ENCODE results near the gene ULK3.

ULK3 gene

DNA sequence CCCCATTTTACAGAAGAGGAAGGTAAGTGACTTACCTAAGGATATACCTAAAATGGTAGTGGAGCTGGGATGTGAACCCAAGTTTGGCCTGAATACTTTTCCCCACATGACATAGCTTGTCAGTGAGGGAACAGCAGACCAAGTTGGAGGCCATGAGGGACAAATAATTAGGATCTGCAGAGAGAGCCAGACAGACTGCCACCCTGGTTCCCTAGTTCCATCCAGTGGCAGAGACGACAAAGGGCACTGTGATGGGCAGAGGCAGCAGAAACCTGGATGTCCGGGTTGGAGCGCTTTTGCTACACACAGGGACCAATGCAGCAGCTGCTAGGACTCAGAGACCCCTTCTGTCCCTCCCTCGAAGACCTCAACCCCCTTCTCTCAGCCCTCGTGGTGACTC, 15.3 kb downstream of the ULK3 start:
- TF ChIP-seq, protein P1, sequence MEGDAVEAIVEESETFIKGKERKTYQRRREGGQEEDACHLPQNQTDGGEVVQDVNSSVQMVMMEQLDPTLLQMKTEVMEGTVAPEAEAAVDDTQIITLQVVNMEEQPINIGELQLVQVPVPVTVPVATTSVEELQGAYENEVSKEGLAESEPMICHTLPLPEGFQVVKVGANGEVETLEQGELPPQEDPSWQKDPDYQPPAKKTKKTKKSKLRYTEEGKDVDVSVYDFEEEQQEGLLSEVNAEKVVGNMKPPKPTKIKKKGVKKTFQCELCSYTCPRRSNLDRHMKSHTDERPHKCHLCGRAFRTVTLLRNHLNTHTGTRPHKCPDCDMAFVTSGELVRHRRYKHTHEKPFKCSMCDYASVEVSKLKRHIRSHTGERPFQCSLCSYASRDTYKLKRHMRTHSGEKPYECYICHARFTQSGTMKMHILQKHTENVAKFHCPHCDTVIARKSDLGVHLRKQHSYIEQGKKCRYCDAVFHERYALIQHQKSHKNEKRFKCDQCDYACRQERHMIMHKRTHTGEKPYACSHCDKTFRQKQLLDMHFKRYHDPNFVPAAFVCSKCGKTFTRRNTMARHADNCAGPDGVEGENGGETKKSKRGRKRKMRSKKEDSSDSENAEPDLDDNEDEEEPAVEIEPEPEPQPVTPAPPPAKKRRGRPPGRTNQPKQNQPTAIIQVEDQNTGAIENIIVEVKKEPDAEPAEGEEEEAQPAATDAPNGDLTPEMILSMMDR (IDR thresholded peaks at IDR 0.05; ENCODE audit: low read depth, low read length, poor library complexity, severe bottlenecking) = no peak
- no peak for TF ChIP-seq EZH2phosphoT487 (IDR thresholded peaks at IDR 0.05; ENCODE audit: borderline replicate concordance, low read length)
- peaks cover 20% of the 10 kb centered on the region for H3K27me3 ChIP-seq (ENCODE audit: control insufficient read depth, low read length)
- H3K36me3 ChIP-seq (ENCODE audit: control insufficient read depth, low read length) = no peaks in the 10 kb centered on the region
- H3K27ac ChIP-seq (ENCODE audit: low read depth, low read length) = no peak overlapping the region
- H3K79me2 ChIP-seq (ENCODE audit: control insufficient read depth, low read length) = no peaks in the 10 kb centered on the region
- no peaks in the 10 kb centered on the region for H4K20me1 ChIP-seq (ENCODE audit: control insufficient read depth, insufficient read depth, low read depth, low read length)
- no peaks in the 10 kb centered on the region for H3K9me2 ChIP-seq (replicated peaks; ENCODE audit: control insufficient read depth, low read length)
- H3K4me3 ChIP-seq (ENCODE audit: low read length) = no peak overlapping the region
- H3K9me3 ChIP-seq (ENCODE audit: control insufficient read depth, insufficient read depth, low read length) = no peaks in the 10 kb centered on the region
- no peaks in the 10 kb centered on the region for H3F3A ChIP-seq (ENCODE audit: control insufficient read depth, insufficient read depth)
- H3K4me1 ChIP-seq (ENCODE audit: control insufficient read depth, low read length) = peaks cover 11% of the 10 kb centered on the region
- no peak overlapping the region for H3K4me2 ChIP-seq (ENCODE audit: low read length)

DNA sequence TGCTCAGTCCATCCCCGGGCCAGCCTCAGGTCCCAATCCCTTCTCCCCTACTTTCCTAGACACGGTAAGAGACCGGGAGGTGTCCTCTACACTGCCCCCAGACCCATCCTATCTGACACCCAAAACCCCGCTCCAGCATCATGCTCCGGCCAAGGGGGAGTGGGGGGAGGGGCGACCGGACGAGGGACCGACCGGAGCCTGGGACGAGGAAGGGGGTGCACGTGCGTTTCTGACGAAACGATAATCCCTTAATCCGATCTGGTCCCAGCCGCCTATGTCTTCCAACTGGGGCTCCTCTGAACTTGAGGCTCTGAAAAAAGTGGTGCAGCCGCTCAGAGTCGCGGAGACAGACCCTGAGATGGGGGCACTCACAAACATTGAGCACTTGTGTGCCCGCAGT, 16.0 kb downstream of the ULK3 start:
- TF ChIP-seq, protein P1 (IDR thresholded peaks at IDR 0.05; ENCODE audit: low read depth, low read length, poor library complexity, severe bottlenecking) = no peak
- TF ChIP-seq EZH2phosphoT487 (IDR thresholded peaks at IDR 0.05; ENCODE audit: borderline replicate concordance, low read length) = no peak
- H3K9me3 ChIP-seq (ENCODE audit: control insufficient read depth, insufficient read depth, low read length) = no peaks in the 10 kb centered on the region
- no peaks in the 10 kb centered on the region for H3K9me2 ChIP-seq (replicated peaks; ENCODE audit: control insufficient read depth, low read length)
- H4K20me1 ChIP-seq (ENCODE audit: control insufficient read depth, insufficient read depth, low read depth, low read length) = no peaks in the 10 kb centered on the region
- H3K27me3 ChIP-seq (ENCODE audit: control insufficient read depth, low read length) = peaks cover 20% of the 10 kb centered on the region
- no peak overlapping the region for H3K4me2 ChIP-seq (ENCODE audit: low read length)
- H3K27ac ChIP-seq (ENCODE audit: low read depth, low read length) = no peak overlapping the region
- H3K4me3 ChIP-seq (ENCODE audit: low read length) = no peak overlapping the region
- peaks cover 11% of the 10 kb centered on the region for H3K4me1 ChIP-seq (ENCODE audit: control insufficient read depth, low read length)
- H3K79me2 ChIP-seq (ENCODE audit: control insufficient read depth, low read length) = no peaks in the 10 kb centered on the region
- no peaks in the 10 kb centered on the region for H3K36me3 ChIP-seq (ENCODE audit: control insufficient read depth, low read length)
- no peaks in the 10 kb centered on the region for H3F3A ChIP-seq (ENCODE audit: control insufficient read depth, insufficient read depth)

DNA sequence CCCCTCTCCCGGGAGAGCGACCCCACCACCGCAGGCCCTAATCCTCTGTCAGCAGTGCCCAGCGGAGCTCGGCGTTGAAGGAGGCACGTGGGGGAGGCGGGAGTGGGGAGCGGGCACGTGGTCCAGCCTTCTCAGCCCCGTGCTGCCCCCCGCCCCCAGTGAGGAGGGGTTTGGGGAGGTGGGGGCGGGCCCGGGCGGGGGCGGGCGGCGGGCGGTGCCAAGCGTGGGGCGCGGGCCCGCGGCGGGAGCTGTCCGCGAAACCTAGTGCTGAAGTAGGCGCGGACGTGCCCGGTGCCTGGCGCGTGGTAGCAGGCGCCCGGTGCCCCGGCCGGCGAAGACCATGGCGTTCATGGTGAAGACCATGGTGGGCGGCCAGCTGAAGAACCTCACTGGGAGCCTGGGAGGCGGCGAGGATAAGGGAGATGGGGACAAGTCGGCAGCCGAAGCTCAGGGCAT, 16.6 kb downstream of the ULK3 start, which contains the start of gene CPLX3:
Gene CPLX3 (plus strand): TSS at position 264 of the 456 bp plus-strand sequence. CDS start 77 bp downstream, at position 341.
- no peaks in the 10 kb centered on the region for H3K9me2 ChIP-seq (replicated peaks; ENCODE audit: control insufficient read depth, low read length)
- TF ChIP-seq, protein P1 (IDR thresholded peaks at IDR 0.05; ENCODE audit: low read depth, low read length, poor library complexity, severe bottlenecking) = no peak
- no peak for TF ChIP-seq EZH2phosphoT487 (IDR thresholded peaks at IDR 0.05; ENCODE audit: borderline replicate concordance, low read length)
- H3K4me3 ChIP-seq (ENCODE audit: low read length) = no peak within 1 kb of the TSS
- no peaks in the 10 kb centered on the region for H3K79me2 ChIP-seq (ENCODE audit: control insufficient read depth, low read length)
- H3K36me3 ChIP-seq (ENCODE audit: control insufficient read depth, low read length) = no peaks in the 10 kb centered on the region
- H3F3A ChIP-seq (ENCODE audit: control insufficient read depth, insufficient read depth) = no peaks in the 10 kb centered on the region
- no peak within 1 kb of the TSS for H3K27ac ChIP-seq (ENCODE audit: low read depth, low read length)
- H3K27me3 ChIP-seq (ENCODE audit: control insufficient read depth, low read length) = peaks cover 20% of the 10 kb centered on the region
- H3K4me2 ChIP-seq (ENCODE audit: low read length) = no peak within 1 kb of the TSS
- H3K4me1 ChIP-seq (ENCODE audit: control insufficient read depth, low read length) = peaks cover 14% of the 10 kb centered on the region
- H4K20me1 ChIP-seq (ENCODE audit: control insufficient read depth, insufficient read depth, low read depth, low read length) = no peaks in the 10 kb centered on the region
- no peaks in the 10 kb centered on the region for H3K9me3 ChIP-seq (ENCODE audit: control insufficient read depth, insufficient read depth, low read length)
